Sigmoid colon (tissue), 7 donors: ENCODE data around the gene THRB. TPM values are rescaled to one million over a fixed set of nuclear protein-coding genes. Genes with fewer than 3 reads are reported as not detected.

ENCODE experiments used
- DNase-seq: peaks from one replicate; pipeline ENCODE4 v3.0.0-alpha.2; 2019
- H3K27ac ChIP-seq, 4 donors: fragments of 200-600 bp; sonication (generic); one replicate each; pipeline ENCODE4 v1.5.1; 2016 to 2019; ENCODE audit warnings: mild to moderate bottlenecking in 1 of 4
- H3K27me3 ChIP-seq, 3 donors: fragments of 200-600 bp; sonication (generic); one replicate each; pipeline ENCODE4 v1.5.1; 2019; ENCODE audit warnings: mild to moderate bottlenecking in 1 of 3
- H3K36me3 ChIP-seq, 4 donors: fragments of 200-600 bp; sonication (generic); one replicate each; pipeline ENCODE4 v1.5.1; 2016 to 2019
- H3K4me1 ChIP-seq, 4 donors: fragments of 200-600 bp; sonication (generic); one replicate each; pipeline ENCODE4 v1.5.1; 2017 to 2019
- H3K4me3 ChIP-seq, 4 donors: fragments of 200-600 bp; sonication (generic); one replicate each; pipeline ENCODE4 v1.5.1; 2017 to 2019; ENCODE audit warnings: mild to moderate bottlenecking in 2 of 4, moderate library complexity in 1 of 4
- H3K9me3 ChIP-seq, 4 donors: fragments of 200-600 bp in 3 of 4; sonication (generic) in 3 of 4; one replicate each; pipeline versions ENCODE4 v1.5.1 to v1.6.1; 2013 to 2019
- CTCF ChIP-seq, 4 experiments: fragments of 450-650 bp in 3 of 4; fragments of 200-600 bp in 1 of 4; IDR thresholded peaks; one replicate each; pipeline ENCODE4 v1.5.1; 2016 to 2019; ENCODE audit warnings: antibody characterized with exemption in 4 of 4, mild to moderate bottlenecking in 3 of 4, moderate library complexity in 2 of 4
- EP300 ChIP-seq, 4 donors: sonication (generic); formaldehyde crosslinking; IDR thresholded peaks; one replicate each; pipeline ENCODE4 v1.6.1; 2017; ENCODE audit warnings: antibody characterized with exemption in 4 of 4
- POLR2A ChIP-seq, 2 donors: fragments of 450-650 bp; IDR thresholded peaks; one replicate each; pipeline ENCODE4 v1.6.1; 2016; ENCODE audit warnings: antibody characterized with exemption in 2 of 2, mild to moderate bottlenecking in 2 of 2, moderate library complexity in 2 of 2
- POLR2AphosphoS5 ChIP-seq, 4 donors: sonication (generic); formaldehyde crosslinking; IDR thresholded peaks; one replicate each; pipeline ENCODE4 v1.6.1; 2017; ENCODE audit warnings: antibody characterized with exemption in 4 of 4
- WGBS, 2 donors: extraction: QIAGEN DNeasy Blood & Tissue Kit; methylation state at CpG; one replicate each; pipeline ENCODE4 v1.1.7; 2013; 5-methylcytosine and 5-hydroxymethylcytosine counted together
- intact Hi-C: fragments of 100-400 bp; cut with DNase I; formaldehyde crosslinking; loops from one replicate; pipeline ENCODE4 v1.15.1; 2023
- polyA plus RNA-seq, 3 donors: library from polyadenylated mRNA; stranded (reverse); fragments of 200-250 nt; gene quantifications; one replicate each; pipeline ENCODE4 v1.2.3, GENCODE V29; 2013
- total RNA-seq, 4 donors: library from RNA; depleted of rRNA; stranded (reverse); fragments of >200 nt; gene quantifications; one replicate each; pipeline ENCODE4 v1.1.0, GENCODE V29; 2016
- donor health status: healthy with polysubstance abuse.
- donor health status: Bipolar disorder and iron deficiency.
- donor health status: healthy.

Gene THRB
- total and polyA plus RNA-seq, 7 donors: 7.2 to 49.5 (median 29.7) TPM

- no peak for TF ChIP-seq POLR2A (IDR thresholded peaks at IDR 0.05)
- TF ChIP-seq CTCF (IDR thresholded peaks at IDR 0.05): no peak
- no peak for TF ChIP-seq POLR2AphosphoS5 (IDR thresholded peaks at IDR 0.05)
- TF ChIP-seq EP300 (IDR thresholded peaks at IDR 0.05): no peak
- Histone ChIP-seq H3K36me3 (no peaks in the 10 kb centered on the region), H3K9me3 (no peaks in the 10 kb centered on the region), H3K4me3 (no peak overlapping the region), H3K4me1 (peaks cover 0 to 3% (median 0%) of the 10 kb centered on the region in 4 donors), H3K27ac (no peak overlapping the region), H3K27me3 (no peaks in the 10 kb centered on the region)
- DNase-seq: no peak
- 57 to 58% methylated on average over 2 of the region's 2 CpGs for WGBS, 2 donors
- intact Hi-C loops: no loop called here
Measured at GRCh38 chr3:24507776-24508422, 13.2 kb upstream of the THRB start.

GRCh38 chr3:24506966-24507775, 12.5 kb upstream of the THRB start:
- Histone ChIP-seq H3K4me3 (no peak overlapping the region), H3K36me3 (no peaks in the 10 kb centered on the region), H3K4me1 (no peaks in the 10 kb centered on the region), H3K27ac (no peak overlapping the region), H3K9me3 (no peaks in the 10 kb centered on the region), H3K27me3 (no peaks in the 10 kb centered on the region)
- intact Hi-C loops: no loop called here
- no peak for TF ChIP-seq POLR2A (IDR thresholded peaks at IDR 0.05)
- TF ChIP-seq CTCF (IDR thresholded peaks at IDR 0.05): no peak
- TF ChIP-seq POLR2AphosphoS5 (IDR thresholded peaks at IDR 0.05): no peak
- TF ChIP-seq EP300 (IDR thresholded peaks at IDR 0.05): no peak
- 47 to 59% methylated on average over 3 of the region's 3 CpGs for WGBS, 2 donors
- DNase-seq: no peak

GRCh38 chr3:24505691-24506550, 11.3 kb upstream of the THRB start:
- Histone ChIP-seq H3K4me3 (no peak overlapping the region), H3K9me3 (no peaks in the 10 kb centered on the region), H3K4me1 (no peaks in the 10 kb centered on the region), H3K27ac (no peak overlapping the region), H3K27me3 (no peaks in the 10 kb centered on the region), H3K36me3 (no peaks in the 10 kb centered on the region)
- intact Hi-C loops: no loop called here
- DNase-seq: no peak
- WGBS, 2 donors: 19 to 66% methylated on average over 7 of the region's 7 CpGs
- TF ChIP-seq CTCF (IDR thresholded peaks at IDR 0.05) (no peak), POLR2A (IDR thresholded peaks at IDR 0.05) (no peak), POLR2AphosphoS5 (IDR thresholded peaks at IDR 0.05) (no peak), EP300 (IDR thresholded peaks at IDR 0.05) (no peak)

GRCh38 chr3:24504772-24505171, 10.1 kb upstream of the THRB start:
- H3K36me3 ChIP-seq: no peaks in the 10 kb centered on the region
- H3K27me3 ChIP-seq: no peaks in the 10 kb centered on the region
- H3K4me1 ChIP-seq: no peaks in the 10 kb centered on the region
- no peak for DNase-seq
- H3K27ac ChIP-seq: no peak overlapping the region
- no peak for TF ChIP-seq CTCF (IDR thresholded peaks at IDR 0.05)
- no peak for TF ChIP-seq POLR2AphosphoS5 (IDR thresholded peaks at IDR 0.05)
- TF ChIP-seq EP300 (IDR thresholded peaks at IDR 0.05): no peak
- TF ChIP-seq POLR2A (IDR thresholded peaks at IDR 0.05): no peak
- H3K4me3 ChIP-seq: no peak overlapping the region
- H3K9me3 ChIP-seq: no peaks in the 10 kb centered on the region
- intact Hi-C loops: no loop called here
